ENCODE results near the gene VPS8. TPM values are rescaled to one million over a fixed set of nuclear protein-coding genes. Genes with fewer than 3 reads are reported as not detected.

Gene VPS8
- total RNA-seq, 1 experiment from 2014 or later, result 37.6 TPM

DNA sequence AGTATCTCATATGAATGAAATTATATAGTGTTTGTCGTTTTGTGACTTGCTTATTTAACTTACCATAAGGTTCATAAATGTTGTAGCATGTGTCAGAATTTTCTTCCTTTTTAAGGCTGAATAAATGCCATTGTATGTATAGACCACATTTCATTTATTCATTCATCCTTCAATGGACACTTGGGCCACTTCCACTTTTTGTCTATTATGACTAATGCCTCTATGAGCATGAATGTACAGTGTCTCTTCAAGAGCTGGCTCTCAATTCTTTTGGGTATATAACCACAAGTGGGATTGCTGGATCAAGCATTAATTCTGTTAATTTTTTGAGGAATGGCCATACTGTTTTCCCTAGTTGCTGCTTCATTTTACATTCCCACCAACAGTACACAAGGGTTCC lies 156.1 kb downstream of the VPS8 start:
- Histone ChIP-seq H3K9me2 (ENCODE audit: insufficient read depth) (no peaks in the 10 kb centered on the region), H3K4me2 (ENCODE audit: low read length) (no peak overlapping the region), H3K27me3 (ENCODE audit: insufficient read depth, low read length) (no peaks in the 10 kb centered on the region), H3K36me3 (ENCODE audit: control insufficient read depth in 1 of 2, insufficient read depth in 2 of 2, low read length in 2 of 2) (0 out of 4 replicates have a peak, but pooled peaks cover 0 to 5% of the 10 kb centered on the region in 2 experiments), H3K27ac (ENCODE audit: low read depth, low read length) (no peak overlapping the region), H3K9ac (ENCODE audit: low read length) (no peak overlapping the region), H3K79me2 (ENCODE audit: insufficient read depth, low read length) (no peaks in the 10 kb centered on the region), H3K4me3 (replicated peaks in 1 of 2; ENCODE audit: low read depth in 1 of 2, low read length in 2 of 2) (no peak overlapping the region), H3K4me1 (ENCODE audit: control insufficient read depth in 1 of 2, insufficient read depth in 2 of 2, low read length in 2 of 2) (no peaks in the 10 kb centered on the region), H4K20me1 (ENCODE audit: insufficient read depth) (no peaks in the 10 kb centered on the region), H2AFZ (ENCODE audit: low read depth, low read length, poor library complexity, severe bottlenecking) (no peak overlapping the region), H3K9me3 (ENCODE audit: control insufficient read depth in 1 of 2, insufficient read depth in 1 of 2, low read depth in 1 of 2, low read length in 2 of 2) (no peaks in the 10 kb centered on the region)
- RAD21 ChIA-PET (ENCODE audit: low non-redundant PET in 1 of 2, low total read pairs in 2 of 2, uncharacterized antibody in 2 of 2, unreplicated experiment in 2 of 2), result no interaction called here
- BruUV-seq (replicated peaks), result no TSS peak
- intact Hi-C loops (cut with micrococcal nuclease), result no loop called here
- CTCF ChIA-PET, result no interaction called here
- ATAC-seq, result no peak
- TF ChIP-seq ATF3 (IDR thresholded peaks at IDR 0.05) (no peak), EZH2phosphoT487 (IDR thresholded peaks at IDR 0.05; ENCODE audit: borderline replicate concordance) (no peak), POLR2AphosphoS5 (IDR thresholded peaks at IDR 0.05; ENCODE audit: low read depth, low read length) (no peak), YY1 (IDR thresholded peaks at IDR 0.05; ENCODE audit: extremely low read depth, insufficient replicate concordance, low read depth, low read length) (no peak), SIN3A (IDR thresholded peaks at IDR 0.05; ENCODE audit: low read depth) (no peak), JUND (IDR thresholded peaks at IDR 0.05) (no peak), CBX3 (IDR thresholded peaks at IDR 0.05; ENCODE audit: low read depth) (no peak), SRF (IDR thresholded peaks at IDR 0.05; ENCODE audit: low read depth) (no peak), ZBTB33 (IDR thresholded peaks at IDR 0.05; ENCODE audit: extremely low read depth, insufficient replicate concordance, low read length) (no peak)
- TF ChIP-seq, protein P1, sequence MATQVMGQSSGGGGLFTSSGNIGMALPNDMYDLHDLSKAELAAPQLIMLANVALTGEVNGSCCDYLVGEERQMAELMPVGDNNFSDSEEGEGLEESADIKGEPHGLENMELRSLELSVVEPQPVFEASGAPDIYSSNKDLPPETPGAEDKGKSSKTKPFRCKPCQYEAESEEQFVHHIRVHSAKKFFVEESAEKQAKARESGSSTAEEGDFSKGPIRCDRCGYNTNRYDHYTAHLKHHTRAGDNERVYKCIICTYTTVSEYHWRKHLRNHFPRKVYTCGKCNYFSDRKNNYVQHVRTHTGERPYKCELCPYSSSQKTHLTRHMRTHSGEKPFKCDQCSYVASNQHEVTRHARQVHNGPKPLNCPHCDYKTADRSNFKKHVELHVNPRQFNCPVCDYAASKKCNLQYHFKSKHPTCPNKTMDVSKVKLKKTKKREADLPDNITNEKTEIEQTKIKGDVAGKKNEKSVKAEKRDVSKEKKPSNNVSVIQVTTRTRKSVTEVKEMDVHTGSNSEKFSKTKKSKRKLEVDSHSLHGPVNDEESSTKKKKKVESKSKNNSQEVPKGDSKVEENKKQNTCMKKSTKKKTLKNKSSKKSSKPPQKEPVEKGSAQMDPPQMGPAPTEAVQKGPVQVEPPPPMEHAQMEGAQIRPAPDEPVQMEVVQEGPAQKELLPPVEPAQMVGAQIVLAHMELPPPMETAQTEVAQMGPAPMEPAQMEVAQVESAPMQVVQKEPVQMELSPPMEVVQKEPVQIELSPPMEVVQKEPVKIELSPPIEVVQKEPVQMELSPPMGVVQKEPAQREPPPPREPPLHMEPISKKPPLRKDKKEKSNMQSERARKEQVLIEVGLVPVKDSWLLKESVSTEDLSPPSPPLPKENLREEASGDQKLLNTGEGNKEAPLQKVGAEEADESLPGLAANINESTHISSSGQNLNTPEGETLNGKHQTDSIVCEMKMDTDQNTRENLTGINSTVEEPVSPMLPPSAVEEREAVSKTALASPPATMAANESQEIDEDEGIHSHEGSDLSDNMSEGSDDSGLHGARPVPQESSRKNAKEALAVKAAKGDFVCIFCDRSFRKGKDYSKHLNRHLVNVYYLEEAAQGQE (IDR thresholded peaks at IDR 0.05; ENCODE audit: low read depth), result no peak
- POLR2A ChIA-PET, result no interaction called here
- DNase-seq (ENCODE audit: low read depth, low spot score), result no peak

Data from HCT116 (cell line).